OCI-LY3 (cell line): ENCODE data around the gene APBB1.

Experiments
- H2AFZ ChIP-seq: fragments of 200-600, 300-600 bp; shearing (Covaris generic); 2 replicates; pipeline ENCODE4 v1.6.0; 2014; ENCODE audit warnings: antibody characterized with exemption, low read depth, low read length
- H3K27ac ChIP-seq: fragments of 200-600, 300-600 bp; sonication (generic); 2 replicates; pipeline ENCODE4 v1.5.1; 2014; ENCODE audit warnings: mild to moderate bottlenecking, low read length, moderate library complexity, mixed read lengths
- H3K27me3 ChIP-seq: fragments of 200-600, 300-600 bp; sonication (generic); 2 replicates; pipeline ENCODE4 v1.6.1; 2014; ENCODE audit warnings: low read depth, low read length, mixed read lengths
- H3K36me3 ChIP-seq: fragments of 200-600, 300-600 bp; sonication (generic); replicated peaks from 2 replicates; pipeline ENCODE3; 2014; ENCODE audit warnings: low read depth, low read length, mixed read lengths
- H3K4me1 ChIP-seq: fragments of 300-600, 200-600 bp; sonication (generic); 2 replicates; pipeline ENCODE4 v1.6.1; 2014; ENCODE audit warnings: low read length, mixed read lengths
- H3K4me2 ChIP-seq: fragments of 200-600, 300-600 bp; sonication (generic); 2 replicates; pipeline ENCODE4 v1.6.1; 2014; ENCODE audit warnings: low read length, mixed read lengths
- H3K4me3 ChIP-seq: fragments of 300-600, 200-600 bp; sonication (generic); 2 replicates; pipeline ENCODE4 v1.5.1; 2014; ENCODE audit warnings: antibody characterized with exemption, mild to moderate bottlenecking, low read length, moderate library complexity
- H3K79me2 ChIP-seq: fragments of 300-600, 200-600 bp; shearing (Covaris generic); 2 replicates; pipeline ENCODE4 v1.6.1; 2014; ENCODE audit warnings: mild to moderate bottlenecking, low read length, mixed read lengths
- H3K9ac ChIP-seq: fragments of 300-600, 200-600 bp; shearing (Covaris generic); 2 replicates; pipeline ENCODE4 v1.6.0; 2014; ENCODE audit warnings: mild to moderate bottlenecking, low read length, moderate library complexity
- H3K9me3 ChIP-seq: fragments of 200-600, 300-600 bp; shearing (Covaris generic); 2 replicates; pipeline ENCODE4 v1.6.1; 2014; ENCODE audit warnings: low read length, mixed read lengths; ENCODE audit not compliant: insufficient read depth
- H4K20me1 ChIP-seq: fragments of 200-600, 300-600 bp; sonication (generic); 2 replicates; pipeline ENCODE4 v1.6.1; 2016; ENCODE audit warnings: low read length, mixed read lengths; ENCODE audit not compliant: insufficient read depth
- EZH2phosphoT487 ChIP-seq: fragments of 200-600 bp; shearing (Covaris generic); IDR thresholded peaks from 2 replicates; pipeline ENCODE4 v1.6.1; 2018; ENCODE audit warnings: antibody characterized with exemption, mixed run types, low read depth
- TF ChIP-seq, protein P1 (sequence below): fragments of 200-600, 300-600 bp; sonication (generic); IDR thresholded peaks from 2 replicates; pipeline ENCODE4 v1.5.1; 2014; ENCODE audit warnings: antibody characterized with exemption, low read length, low read depth

The APBB1 gene

DNA sequence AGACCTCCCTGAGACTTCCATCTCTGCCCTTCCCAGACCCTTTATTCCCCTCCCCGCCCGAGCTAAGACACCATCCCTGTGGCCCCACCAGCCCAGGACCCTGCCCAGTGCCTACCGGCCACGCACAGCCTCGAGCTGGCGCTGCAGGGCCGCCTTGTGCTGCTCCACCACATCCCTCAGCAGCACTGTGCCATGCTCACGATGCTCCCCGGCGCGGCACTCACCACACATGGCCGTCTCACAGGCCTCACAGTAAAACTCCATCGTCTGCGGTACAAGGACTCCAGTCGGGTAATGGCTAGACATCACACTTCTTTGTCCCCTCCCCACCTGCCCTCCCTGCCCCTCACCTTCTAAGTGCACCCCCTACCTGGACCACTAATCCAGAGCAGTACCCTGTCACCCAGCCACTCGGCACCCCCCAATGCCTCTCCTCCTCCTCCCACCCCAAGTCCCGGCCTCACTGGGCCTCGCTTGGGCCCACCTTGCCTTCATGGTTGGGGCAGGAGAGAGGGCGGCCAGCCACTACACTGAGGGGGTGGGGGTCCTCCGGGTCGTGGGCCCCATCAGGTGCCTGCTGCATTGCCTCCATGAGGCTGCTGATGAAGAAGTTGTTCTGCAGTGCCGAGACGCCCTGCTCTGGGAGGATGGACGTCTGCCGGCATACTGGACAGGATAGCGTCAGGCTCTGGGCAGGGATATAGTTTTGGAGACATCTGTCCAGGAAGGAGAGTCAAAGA, 38.9 kb upstream of the APBB1 start:
- H3K4me3 ChIP-seq, result no peak overlapping the region
- H4K20me1 ChIP-seq, result no peaks in the 10 kb centered on the region
- H3K36me3 ChIP-seq, result no peaks in the 10 kb centered on the region
- H3K27ac ChIP-seq, result no peak overlapping the region
- no peaks in the 10 kb centered on the region for H3K79me2 ChIP-seq
- no peak overlapping the region for H2AFZ ChIP-seq
- H3K9me3 ChIP-seq, result no peaks in the 10 kb centered on the region
- H3K4me2 ChIP-seq, result no peak overlapping the region
- no peak for TF ChIP-seq EZH2phosphoT487
- TF ChIP-seq, protein P1, sequence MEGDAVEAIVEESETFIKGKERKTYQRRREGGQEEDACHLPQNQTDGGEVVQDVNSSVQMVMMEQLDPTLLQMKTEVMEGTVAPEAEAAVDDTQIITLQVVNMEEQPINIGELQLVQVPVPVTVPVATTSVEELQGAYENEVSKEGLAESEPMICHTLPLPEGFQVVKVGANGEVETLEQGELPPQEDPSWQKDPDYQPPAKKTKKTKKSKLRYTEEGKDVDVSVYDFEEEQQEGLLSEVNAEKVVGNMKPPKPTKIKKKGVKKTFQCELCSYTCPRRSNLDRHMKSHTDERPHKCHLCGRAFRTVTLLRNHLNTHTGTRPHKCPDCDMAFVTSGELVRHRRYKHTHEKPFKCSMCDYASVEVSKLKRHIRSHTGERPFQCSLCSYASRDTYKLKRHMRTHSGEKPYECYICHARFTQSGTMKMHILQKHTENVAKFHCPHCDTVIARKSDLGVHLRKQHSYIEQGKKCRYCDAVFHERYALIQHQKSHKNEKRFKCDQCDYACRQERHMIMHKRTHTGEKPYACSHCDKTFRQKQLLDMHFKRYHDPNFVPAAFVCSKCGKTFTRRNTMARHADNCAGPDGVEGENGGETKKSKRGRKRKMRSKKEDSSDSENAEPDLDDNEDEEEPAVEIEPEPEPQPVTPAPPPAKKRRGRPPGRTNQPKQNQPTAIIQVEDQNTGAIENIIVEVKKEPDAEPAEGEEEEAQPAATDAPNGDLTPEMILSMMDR, result no peak
- H3K4me1 ChIP-seq, result no peaks in the 10 kb centered on the region
- no peaks in the 10 kb centered on the region for H3K27me3 ChIP-seq
- no peak overlapping the region for H3K9ac ChIP-seq

DNA sequence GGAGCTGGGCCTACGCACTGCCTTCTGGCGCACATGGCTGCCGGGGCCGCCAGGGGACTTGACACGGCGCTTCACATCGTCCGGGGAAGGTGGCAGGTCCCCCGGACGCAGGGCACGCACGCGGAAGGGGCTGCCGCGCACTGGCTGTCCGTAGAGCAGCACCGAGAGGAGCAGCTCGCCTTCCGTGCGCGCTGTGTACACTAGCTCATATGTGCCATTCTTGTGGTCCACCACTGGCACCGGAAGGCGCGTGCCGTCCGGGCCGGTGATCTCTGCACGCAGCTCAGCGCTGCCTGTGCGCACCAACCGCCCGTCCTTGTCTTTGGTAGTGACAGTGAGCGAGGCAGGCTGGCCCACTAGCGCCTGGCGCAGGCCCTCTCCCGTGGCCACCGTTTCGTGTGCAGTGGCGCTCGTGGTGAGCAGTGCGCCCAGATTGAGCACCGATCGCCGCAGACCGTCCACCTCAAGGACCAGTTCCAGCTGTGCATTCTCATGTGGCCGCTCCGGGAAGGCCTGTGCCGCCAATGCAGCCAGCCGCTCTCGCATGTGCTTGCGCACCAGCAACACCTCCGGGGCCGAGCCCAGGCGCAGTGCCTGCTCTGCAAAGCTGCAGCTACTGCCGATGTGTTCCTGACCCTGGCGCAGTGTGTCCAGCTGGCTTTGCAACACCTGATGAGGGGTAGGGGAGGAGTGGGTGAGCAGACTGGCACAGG, 37.6 kb upstream of the APBB1 start:
- Histone ChIP-seq H2AFZ (no peak overlapping the region), H3K79me2 (no peaks in the 10 kb centered on the region), H3K9ac (no peak overlapping the region), H3K4me2 (no peak overlapping the region), H3K27me3 (no peaks in the 10 kb centered on the region), H3K9me3 (no peaks in the 10 kb centered on the region), H4K20me1 (no peaks in the 10 kb centered on the region), H3K4me3 (no peak overlapping the region), H3K36me3 (no peaks in the 10 kb centered on the region), H3K4me1 (no peaks in the 10 kb centered on the region), H3K27ac (no peak overlapping the region)
- TF ChIP-seq, protein P1, result no peak
- no peak for TF ChIP-seq EZH2phosphoT487

DNA sequence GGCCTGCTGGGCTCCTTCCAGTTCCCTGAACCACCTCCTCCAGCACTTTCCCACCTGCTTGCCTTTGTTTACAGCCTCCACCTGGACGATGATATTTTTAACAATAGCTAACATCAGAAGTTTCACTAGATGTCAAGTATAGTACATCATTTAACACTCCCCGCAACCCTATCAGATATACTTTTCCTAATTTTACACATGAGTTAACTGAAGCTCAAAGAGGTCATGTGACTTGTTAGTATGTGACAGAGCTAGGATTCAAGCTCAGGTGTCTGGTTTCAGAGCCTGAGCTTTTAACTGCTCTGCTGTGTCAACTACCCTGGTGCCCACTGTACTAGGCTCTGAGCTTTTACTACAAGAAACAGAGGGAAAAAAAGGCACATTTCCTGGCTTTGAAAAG, 36.2 kb upstream of the APBB1 start:
- H3K4me2 ChIP-seq, result no peak overlapping the region
- no peak overlapping the region for H3K9ac ChIP-seq
- no peaks in the 10 kb centered on the region for H3K79me2 ChIP-seq
- H2AFZ ChIP-seq, result no peak overlapping the region
- no peaks in the 10 kb centered on the region for H3K36me3 ChIP-seq
- no peaks in the 10 kb centered on the region for H3K4me1 ChIP-seq
- no peak overlapping the region for H3K4me3 ChIP-seq
- no peak for TF ChIP-seq EZH2phosphoT487
- TF ChIP-seq, protein P1, result no peak
- H3K27ac ChIP-seq, result no peak overlapping the region
- no peaks in the 10 kb centered on the region for H3K9me3 ChIP-seq
- H4K20me1 ChIP-seq, result no peaks in the 10 kb centered on the region
- no peaks in the 10 kb centered on the region for H3K27me3 ChIP-seq

DNA sequence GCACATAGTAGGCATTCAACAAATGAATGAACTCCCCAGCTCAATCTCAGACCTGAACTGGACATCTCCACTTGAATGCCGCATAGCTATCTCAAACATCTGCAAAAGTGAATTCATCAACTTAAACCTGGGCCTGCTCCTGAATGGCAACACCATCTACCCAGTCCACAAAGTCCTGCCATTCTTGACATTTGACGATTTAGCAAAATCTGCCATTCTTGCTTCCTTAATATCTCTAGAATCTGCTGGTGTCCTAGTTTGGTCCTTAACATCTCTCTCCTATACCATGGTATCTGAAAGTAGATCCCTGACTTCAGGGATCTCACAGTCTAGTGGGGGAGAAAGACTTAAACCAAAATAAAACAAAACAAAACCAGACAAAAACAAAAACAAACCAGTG, 34.3 kb upstream of the APBB1 start:
- Histone ChIP-seq H3K27me3 (no peaks in the 10 kb centered on the region), H3K27ac (no peak overlapping the region), H3K4me3 (no peak overlapping the region), H3K4me1 (no peaks in the 10 kb centered on the region), H3K4me2 (no peak overlapping the region), H4K20me1 (no peaks in the 10 kb centered on the region), H3K9me3 (no peaks in the 10 kb centered on the region), H3K79me2 (no peaks in the 10 kb centered on the region), H2AFZ (no peak overlapping the region), H3K9ac (no peak overlapping the region), H3K36me3 (no peaks in the 10 kb centered on the region)
- TF ChIP-seq EZH2phosphoT487, result no peak
- TF ChIP-seq, protein P1, result no peak
